Measurements from ENCODE around the gene SERPINA1.
"Not testable (repeated sequence)": the region's sequence is repeated elsewhere in the genome, so short reads cannot be mapped to it uniquely, and the experiment has no call there.

SERPINA1 gene

DNA sequence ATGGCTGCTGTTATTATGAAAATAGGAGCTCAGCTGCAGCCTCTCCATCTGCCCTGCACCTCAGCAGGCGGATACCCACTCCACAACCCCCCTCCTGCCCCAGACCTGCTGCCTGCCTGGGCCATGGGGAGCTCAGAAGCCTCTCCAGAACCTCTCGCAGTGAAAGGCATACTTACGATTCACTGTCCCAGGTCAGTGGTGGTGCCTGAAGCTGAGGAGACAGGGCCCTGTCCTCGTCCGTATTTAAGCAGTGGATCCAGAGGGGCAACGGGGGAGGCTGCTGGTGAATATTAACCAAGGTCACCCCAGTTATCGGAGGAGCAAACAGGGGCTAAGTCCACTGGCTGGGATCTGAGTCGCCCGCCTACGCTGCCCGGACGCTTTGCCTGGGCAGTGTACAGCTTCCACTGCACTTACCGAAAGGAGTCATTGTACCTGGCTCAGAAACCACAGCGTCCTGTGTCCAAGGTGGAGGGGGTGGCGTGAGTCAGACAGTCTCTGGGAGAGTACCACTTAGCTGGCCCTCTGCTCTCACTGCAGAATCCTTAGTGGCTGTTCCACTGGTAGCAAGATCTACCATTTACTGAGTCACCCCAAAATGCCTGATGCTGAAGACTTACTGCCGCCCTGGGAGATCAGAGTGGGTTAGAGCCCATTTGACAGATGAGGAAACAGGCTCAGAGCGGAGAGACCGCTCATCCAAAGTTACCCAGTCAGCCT is at the start of gene SERPINA1:
TSS of gene SERPINA1 (minus strand) at position 219 of the 720 bp plus-strand sequence. CDS start 5,365 bp downstream, outside the sequence.
- no peak for DNase-seq

DNA sequence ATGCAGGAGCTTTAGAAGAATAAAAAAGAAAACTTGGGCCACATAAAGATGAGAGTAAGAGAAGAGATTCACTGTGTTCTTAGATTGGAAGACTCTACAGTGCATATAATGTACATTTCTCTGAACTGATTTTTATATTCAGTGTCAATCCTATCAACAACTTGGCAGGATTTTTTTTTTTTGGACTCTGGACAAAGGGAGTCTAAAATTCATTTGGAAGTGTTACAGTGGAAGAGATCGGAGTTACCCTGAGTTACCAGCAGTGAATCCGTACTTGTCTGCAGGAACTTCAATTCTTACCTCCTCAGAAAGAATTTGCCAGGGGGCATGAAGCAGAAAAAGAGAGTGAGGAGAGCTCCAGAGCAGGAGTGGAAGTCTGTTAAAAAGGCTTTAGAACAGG is 40.2 kb upstream of the SERPINA1 start:
- DNase-seq: no peak

DNA sequence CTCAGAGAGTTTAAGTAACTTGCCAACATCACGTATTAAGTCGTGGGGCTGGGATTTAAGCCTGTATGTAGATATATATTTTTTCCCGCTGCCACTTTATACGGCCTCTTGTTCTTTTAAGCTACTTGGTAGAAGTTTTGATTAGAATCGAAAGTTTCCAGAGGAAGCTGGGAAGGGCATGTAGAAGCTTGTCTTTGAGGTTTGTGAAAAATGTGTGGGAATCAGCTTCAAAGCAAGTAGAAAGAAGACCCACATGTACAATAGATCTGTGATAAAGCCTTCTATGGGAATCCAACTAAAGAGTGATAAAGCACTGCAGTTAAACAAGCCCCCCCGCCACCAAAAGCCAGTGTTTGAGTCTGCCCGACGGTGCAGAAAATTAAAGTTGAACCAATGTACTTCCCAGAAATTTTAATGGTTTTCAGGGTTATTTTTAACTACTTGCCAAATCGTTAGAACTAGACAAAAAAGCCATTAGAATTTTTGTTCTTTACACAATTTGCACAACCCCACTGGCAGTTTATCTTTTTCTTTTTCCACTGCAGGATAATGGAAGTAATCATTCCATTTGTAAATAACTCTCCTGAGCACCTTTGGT is 38.7 kb upstream of the SERPINA1 start:
- no peak for DNase-seq

DNA sequence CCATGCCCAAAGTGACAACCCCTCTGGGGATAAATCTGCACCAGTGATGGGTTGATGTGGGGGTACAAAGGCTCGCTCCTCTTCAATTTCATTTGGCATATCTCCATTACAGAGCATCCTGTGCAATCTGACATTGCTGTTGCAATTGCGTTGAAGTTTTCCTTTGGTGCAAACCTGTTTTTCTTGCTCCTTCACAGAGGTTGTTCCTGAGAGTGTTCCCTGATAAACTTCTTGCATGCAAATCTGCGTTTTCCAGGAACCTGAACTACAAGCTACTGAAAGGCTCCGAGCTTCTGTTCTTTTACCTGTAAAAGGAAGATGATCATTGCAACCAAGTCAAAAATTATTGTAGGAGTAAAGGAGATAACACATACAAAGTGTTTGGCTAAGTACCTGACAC is 38.1 kb upstream of the SERPINA1 start:
- no peak for DNase-seq

DNA sequence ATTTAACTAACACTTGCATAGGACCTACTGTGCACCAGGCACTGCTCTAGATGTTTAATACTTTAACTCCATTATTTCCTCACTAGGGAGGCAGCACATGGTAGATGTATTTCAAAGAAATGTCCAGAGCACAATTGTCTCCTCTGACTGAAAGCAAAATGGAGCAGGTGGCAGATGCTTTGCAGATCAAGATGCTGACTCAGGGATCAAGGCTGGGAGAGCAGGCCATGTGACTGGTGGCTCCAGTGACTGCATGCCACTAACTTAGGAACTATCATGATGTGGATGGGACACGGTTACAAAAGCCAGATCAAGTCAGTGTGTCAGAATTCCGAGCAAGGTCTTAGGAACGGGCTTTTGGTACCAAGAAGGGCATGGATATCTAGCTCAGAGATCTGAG is 36.0 kb upstream of the SERPINA1 start:
- DNase-seq: no peak

DNA sequence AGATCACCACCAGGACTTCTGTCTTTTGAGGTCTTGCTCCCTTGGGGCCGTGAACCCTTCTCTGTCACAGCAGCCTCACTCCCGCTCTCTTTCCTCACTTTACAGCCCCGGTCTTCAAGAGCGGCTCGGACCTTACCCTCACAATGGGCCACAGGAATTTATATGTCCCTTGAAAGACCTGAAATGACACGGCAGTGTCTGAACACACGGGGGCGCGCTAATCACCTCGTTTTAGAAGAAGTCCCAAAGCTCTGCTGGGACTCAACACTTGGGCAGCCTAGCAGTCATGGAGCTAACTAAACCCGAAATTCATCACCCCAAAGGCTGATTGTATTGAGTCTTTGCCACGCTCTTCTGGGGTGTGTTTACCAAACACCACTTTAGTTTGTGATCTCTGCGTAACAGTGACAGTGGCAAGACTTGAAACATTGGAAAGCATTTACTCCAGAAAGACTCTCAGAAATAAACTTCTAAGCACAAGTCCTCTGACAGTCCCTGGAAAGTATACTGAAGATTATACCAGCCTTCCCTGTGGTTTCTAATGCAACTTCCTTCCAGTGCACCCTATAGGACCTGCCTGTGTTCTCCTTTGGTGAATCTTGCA is 35.2 kb upstream of the SERPINA1 start:
- DNase-seq: no peak

DNA sequence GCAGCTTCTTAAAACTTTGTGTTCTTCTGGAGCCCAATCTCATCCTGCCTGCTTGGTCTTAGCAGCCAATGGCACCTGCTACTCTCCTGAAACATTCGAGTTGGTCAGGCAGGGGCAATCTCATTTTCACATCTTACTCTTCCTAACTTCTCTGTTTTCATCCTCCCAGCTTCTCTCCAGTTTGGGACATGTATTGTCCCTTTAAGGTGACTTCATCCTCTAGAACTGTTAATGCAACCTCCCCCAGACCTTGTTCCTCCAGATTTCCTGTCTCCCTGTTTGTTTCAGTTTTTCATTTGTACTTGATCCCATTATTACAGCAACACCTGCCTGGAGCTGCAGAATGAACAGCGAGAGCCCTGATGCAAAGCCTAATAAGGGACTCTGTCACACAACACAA is 32.9 kb upstream of the SERPINA1 start:
- no peak for DNase-seq

DNA sequence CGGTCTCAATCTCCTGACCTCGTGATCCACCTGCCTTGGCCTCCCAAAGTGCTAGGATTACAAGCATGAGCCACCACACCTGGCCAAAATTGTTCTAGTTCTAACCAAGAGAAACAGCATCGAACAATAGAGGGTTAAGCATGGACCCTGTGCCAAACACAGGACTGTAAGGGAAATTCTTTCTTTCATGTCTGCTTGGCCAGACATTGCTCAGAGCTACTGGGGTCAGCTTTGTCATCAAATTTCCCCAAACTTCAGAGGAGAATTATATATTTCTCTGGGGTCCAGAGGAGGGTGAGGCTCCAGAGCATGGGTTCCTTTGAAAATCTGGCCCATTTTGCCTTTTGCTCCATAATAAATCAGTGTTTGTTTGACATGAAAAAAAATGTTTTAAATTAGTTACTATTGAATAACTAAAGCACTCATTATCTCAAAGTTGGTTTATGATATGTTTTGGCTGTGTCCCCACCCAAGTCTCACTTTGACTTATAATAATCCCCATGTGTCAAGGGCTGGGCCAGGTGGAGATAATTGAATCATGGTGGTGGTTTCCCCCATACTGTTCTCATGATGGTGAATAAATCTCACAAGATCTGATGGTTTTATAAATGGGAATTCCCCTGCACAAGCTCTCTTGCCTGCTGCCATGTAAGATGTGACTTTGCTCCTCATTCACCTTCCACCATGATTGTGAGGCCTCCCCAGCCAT is 29.2 kb upstream of the SERPINA1 start:
- DNase-seq: not testable (repeated sequence)

DNA sequence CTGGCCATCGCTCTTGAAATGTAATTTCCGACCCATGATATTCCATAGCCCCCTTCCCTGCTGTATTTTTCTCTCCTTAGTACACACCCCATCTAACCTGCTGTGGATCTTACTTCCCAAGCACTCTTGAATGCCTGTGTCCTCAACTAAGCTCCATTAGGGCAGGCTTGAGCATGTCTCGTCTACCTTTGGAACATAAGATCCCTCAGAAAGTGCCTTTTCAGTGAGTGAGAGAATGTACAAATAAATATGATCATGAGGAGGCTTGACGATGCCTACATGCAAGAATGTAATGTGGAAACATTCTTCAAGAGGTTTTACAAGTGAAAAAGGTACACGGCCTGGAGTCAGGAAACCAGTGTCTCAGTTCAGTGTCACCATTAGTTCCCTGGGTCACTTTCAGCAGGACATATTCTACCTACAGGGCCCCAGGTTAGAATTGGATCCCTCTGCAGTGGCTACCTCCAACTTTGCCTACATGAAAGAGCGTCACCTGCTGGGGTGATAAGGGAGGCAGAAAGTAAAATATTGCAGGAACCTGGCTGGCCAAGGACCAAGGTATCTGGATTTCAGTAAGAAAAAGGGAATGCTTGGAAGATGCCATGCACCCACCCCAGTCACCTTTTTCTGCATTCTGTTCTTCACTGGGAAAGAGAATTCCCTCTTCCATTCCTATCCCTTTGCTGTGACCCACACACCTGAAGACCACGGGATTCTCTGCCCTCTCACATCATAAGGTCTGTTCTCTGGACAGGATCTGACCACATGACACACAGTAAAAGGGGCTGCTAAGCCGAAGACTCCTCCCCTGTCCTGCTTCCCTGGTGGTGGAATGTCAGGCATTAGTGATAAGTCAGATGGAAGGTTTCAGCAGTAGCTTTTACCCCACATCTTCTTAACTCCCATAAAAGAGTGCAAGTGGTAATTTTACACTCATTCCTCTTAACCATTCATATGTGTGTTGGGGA is 24.6 kb upstream of the SERPINA1 start:
- DNase-seq: no peak

DNA sequence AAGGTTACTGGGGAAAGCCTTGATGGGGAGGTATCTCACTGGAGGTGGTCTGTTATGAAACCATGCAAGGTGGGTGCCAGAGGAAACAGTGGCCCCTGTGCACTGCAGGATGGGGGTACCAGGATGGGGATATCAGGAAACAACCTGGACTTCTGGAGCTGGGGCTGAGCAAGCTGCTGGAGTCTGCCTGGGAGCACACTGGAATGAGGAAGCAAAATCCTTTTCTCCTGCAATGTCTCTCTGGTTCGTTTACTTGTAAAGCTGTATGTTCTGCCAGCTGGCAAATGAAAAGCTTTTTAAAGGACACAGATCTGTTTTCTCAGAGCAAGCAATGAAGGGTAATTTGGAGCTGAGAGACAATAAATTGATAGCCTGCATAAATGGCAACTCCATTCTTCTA is 23.2 kb upstream of the SERPINA1 start:
- no peak for DNase-seq

DNA sequence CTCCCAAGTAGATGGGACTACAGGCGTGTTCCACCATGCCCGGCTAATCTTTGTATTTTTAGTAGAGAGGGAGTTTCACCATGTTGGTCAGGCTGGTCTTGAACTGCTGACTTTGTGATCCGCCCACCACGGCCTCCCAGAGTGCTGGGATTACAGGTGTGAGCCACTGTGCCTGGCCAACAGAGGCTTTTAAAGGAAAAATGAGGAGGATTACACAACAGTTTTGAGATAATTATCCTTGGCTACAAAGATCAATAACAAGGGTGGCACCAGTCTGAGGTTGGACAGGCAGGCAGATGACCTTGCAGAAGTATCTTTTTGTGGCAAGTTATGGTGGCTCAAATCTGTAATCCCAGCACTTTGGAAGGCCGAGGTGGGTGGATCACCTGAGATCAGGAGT is 21.0 kb upstream of the SERPINA1 start:
- DNase-seq: not testable (repeated sequence)

DNA sequence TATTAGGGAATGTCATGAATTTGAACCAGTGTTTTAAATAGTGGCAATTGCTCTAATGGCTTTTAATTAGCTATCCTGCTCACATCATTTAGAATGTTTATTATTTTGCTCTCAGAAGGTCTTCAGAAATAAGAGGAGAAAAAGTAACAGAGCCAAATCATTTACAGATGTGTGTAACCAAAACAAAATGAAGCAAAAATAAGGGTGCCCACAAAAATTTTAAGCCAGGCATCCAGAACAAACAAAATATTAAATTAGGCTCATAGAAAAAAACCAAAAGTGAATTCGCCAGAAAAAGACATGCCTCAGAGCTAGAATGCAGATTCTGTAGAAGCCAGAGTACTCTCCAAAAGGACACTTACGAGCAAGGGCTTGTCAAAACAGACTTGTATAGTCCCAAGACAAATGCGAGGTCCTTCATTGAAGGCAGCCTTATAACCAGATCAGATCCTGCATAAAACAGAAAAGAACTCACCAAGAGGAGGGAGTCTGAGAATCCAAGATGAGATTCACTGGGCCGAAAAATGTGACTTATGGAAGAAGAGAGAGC is 20.2 kb upstream of the SERPINA1 start:
- DNase-seq: no peak

DNA sequence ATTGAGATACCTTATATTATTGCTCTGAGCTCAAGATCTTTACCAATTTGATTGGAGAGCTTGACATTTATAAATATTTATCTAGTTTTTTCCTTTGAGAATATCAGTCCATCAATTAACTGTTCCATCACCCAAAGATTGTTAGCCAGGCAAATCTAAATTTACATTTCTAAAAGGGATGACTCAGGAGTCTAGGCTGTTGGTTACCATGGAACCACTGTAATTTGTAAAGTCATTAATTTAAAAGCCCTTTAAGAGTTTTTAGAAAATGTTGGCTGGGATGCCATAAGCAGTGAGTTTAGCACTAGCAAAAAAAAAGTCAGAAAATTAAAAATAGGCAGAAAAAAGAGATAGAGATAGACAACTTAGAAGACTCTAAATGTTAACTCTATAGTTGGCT is 19.5 kb upstream of the SERPINA1 start:
- DNase-seq: no peak

DNA sequence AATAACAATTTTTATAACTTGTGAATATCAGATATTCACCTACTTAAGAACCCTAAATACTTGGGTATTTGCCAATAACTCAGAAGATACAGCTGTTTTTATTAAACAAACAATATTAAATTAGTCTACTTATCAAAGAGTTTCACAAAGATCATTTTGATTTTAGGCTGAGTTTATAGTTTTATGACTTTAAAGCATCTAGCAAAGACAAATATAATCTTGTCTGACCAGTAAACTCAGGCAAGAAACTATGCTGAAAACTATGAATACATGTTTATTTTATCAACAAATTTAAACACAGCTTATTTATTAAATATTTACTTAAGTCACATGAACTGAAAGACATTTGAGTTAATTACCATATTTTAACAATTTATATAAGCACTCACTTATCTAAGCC is 18.5 kb upstream of the SERPINA1 start:
- DNase-seq: no peak

DNA sequence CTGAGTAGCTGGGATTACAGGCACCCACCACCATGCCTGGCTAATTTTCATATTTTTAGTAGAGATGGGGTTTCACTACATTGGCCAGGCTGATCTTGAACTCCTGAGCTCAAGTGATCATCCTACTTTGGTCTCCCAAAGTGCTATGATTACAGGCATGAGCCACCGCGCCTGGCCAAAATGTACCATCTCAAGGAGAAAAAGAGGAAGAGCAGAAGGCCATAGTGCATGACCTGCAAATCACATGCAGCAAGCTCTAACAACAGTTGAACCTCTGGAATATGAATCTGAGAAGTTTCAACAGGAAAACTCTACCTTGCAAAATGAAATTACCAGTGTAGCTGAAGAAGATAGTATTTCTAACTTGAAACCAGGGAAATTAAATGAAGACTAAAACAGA is 17.1 kb upstream of the SERPINA1 start:
- DNase-seq: no peak

DNA sequence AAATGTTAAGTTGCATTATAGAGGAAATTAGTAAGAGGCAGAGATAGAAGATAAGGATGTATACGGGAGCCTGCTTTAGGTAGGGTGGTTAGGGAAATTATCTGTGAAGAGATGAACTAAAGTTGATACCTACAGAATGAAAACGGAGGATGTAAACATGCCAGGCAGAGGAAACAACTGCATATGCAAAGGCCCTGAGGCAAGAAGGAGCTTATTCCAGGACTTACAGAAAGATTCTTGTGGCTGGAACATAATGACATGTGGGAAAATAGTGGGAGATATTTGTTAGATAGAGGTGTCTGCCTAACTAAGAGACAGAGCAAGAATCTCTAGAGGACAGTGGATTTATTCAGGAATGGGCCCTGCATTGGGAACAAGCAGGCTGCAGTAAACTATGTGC is 16.2 kb upstream of the SERPINA1 start:
- DNase-seq: no peak

DNA sequence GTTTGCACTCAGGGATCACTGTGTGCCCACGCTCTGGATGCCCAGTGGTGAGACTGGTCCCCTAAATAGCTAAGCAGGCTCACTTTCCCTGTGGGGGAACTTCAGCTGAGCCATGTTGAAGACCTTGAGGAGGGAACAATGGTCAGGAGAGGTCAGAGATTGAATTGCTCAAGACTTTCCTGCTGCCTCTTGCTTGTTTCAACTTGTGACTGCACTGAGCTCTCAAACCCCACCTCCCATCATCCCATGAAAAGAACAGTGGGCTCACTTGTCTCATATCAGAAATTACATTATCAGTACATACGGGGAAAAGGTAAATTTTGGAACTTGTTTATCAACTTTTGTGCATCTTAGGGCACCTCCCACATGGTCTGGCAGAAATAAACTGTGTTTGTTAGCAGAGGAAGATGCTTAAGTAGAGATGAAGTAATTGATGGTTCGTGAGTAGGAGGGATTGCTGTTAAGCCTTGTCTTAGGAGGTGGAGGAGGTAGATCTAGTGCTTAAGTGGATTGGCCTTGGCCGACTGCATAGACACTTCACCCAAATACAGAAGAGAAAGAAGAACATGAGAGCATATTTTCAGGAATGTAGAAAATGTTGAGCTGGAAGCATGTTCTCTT is 15.0 kb upstream of the SERPINA1 start:
- DNase-seq: no peak

DNA sequence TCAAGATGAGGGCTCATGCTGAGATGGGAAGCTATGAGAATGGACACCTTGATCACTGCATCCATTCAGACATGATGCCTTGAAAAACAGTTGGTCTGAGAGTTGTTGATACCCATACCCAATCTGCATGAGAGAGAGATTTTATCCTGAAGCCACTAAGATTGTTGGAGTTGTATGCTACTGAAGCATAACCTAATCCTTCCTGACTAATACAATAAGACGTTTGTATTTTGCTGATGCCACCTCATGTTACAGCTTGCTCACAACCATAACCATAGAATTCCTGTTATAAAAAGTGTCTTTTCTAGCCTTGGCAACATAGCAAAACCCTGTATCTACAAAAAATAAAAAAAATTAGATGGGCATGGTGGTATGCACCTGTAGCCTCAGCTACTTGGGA is 12.7 kb upstream of the SERPINA1 start:
- no peak for DNase-seq

DNA sequence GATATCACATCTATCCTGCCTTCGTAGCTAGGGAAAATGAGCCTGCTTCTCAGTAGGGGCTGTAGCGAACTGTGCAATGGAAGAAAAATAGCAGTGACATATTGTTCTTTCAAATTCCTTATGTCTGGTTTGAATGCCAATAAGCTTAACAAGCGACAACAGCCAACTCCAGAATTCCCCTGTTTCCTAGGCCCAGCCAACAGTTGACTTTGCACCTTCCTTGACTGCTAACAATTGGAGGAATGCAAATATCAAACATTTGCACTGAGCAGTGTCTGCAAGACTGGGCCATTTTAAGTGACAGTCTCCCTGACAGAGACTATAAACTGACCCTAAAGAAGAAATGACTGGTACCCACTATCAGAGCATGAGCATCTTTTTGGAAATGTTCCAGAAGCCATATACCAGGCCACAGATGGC is 12.0 kb upstream of the SERPINA1 start:
- DNase-seq: no peak

DNA sequence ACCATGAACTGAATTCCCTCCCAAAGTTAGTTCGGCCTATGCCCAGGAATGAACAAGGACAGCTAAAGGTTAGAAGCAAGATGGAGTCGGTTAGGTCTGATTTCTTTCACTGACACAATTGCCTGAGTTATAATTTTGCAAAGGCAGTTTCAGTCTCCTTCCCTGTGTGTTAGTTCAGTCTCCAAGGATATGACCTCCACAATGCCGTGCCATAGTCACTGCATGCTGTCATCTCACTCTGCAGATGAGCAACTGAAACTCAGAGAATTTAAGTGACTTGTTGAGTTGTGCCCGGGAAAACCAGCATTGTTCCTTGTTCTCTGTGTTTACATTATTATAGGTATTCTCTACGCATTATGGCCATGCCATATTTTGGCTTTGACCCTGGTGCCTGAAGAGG is 10.1 kb upstream of the SERPINA1 start:
- DNase-seq: no peak

DNA sequence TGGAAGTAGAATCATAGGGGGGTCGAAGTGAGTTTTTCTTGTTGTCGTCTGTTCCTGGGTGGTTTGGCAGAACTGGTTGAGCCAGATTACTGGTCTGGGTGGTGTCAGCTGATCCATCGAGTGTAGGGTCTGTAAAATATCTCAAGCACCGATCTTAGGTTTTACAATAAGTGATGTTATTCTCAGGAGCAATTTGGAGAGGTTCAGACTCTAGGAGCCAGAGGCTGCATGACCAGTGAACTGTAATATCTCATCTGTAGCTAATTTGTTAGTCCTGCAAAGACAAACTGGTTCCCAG is 9.7 kb upstream of the SERPINA1 start:
- no peak for DNase-seq

All from NCI-H1417 treated with DMSO at 0.1 percent for 48 hours (cell line).